ENCODE results near the gene MRPS22. TPM values are rescaled to one million over a fixed set of nuclear protein-coding genes. Genes with fewer than 3 reads are reported as not detected.

The MRPS22 gene
- total and polyA plus RNA-seq, 8 donors: 14.7 to 29.0 (median 18.8) TPM

- FAIRE-seq (no peak), DNase-seq (no peak), ATAC-seq (no peak)
- TF ChIP-seq CTCF (IDR thresholded peaks at IDR 0.05): no peak
- H3K4me3 ChIP-seq: no peak overlapping the region
- intact Hi-C loops (cut with DNase I): loop anchor here in 2 of 3 donors (10.0 kb wide), 2 partner anchors 380 to 390 kb away; partner anchors contain the start of genes FOXL2 (in 1 of the 2) and FOXL2NB (in 1 of the 2)
- no peaks in the 10 kb centered on the region for H3K36me3 ChIP-seq
- peaks cover 0 to 5% (median 2%) of the 10 kb centered on the region in 3 donors for H3K4me1 ChIP-seq
- 83 to 87% methylated on average over 5 of the region's 5 CpGs for WGBS, 2 donors
- no peak overlapping the region for H3K27ac ChIP-seq
- no peaks in the 10 kb centered on the region for H3K27me3 ChIP-seq
- no peaks in the 10 kb centered on the region for H3K9me3 ChIP-seq
Observed at GRCh38 chr3:139324456-139324855, 19.4 kb upstream of the MRPS22 start.

GRCh38 chr3:139325551-139325950, 18.3 kb upstream of the MRPS22 start:
- FAIRE-seq: no peak
- DNase-seq: peak in 4 of 6 donors; percentile 41 to 56 (median 50)
- WGBS, 2 donors: 49 to 68% methylated on average over 3 of the region's 3 CpGs

GRCh38 chr3:139326131-139326530, 17.7 kb upstream of the MRPS22 start:
- FAIRE-seq (no peak), ATAC-seq (no peak), DNase-seq (no peak)
- no peak overlapping the region for H3K27ac ChIP-seq
- H3K27me3 ChIP-seq: no peaks in the 10 kb centered on the region
- 88 to 90% methylated on average over 5 of the region's 5 CpGs for WGBS, 2 donors
- H3K9me3 ChIP-seq: no peaks in the 10 kb centered on the region
- H3K4me1 ChIP-seq: peaks cover 0 to 2% (median under 1%) of the 10 kb centered on the region in 3 donors
- no peak for TF ChIP-seq CTCF (IDR thresholded peaks at IDR 0.05)
- intact Hi-C loops (cut with DNase I): loop anchor here in 2 of 3 donors (5.0 to 10.0 kb wide), 3 partner anchors 214 to 391 kb away; partner anchors contain the start of genes FOXL2 (in 1 of the 2) and FOXL2NB (in 1 of the 2)
- H3K36me3 ChIP-seq: no peaks in the 10 kb centered on the region
- no peak overlapping the region for H3K4me3 ChIP-seq

More at GRCh38 chr3:139325551-139325950, 18.3 kb upstream of the MRPS22 start:
- no peak overlapping the region for H3K27ac ChIP-seq
- ATAC-seq: peak in 2 of 4 donors; percentile 22 to 55
- no peak overlapping the region for H3K4me3 ChIP-seq
- no peaks in the 10 kb centered on the region for H3K27me3 ChIP-seq
- H3K4me1 ChIP-seq: peaks cover 0 to 5% (median 2%) of the 10 kb centered on the region in 3 donors
- TF ChIP-seq CTCF (IDR thresholded peaks at IDR 0.05): no peak
- intact Hi-C loops (cut with DNase I): loop anchor here in 2 of 3 donors (5.0 to 10.0 kb wide), 3 partner anchors 213 to 391 kb away; partner anchors contain the start of genes FOXL2 (in 1 of the 2) and FOXL2NB (in 1 of the 2)
- no peaks in the 10 kb centered on the region for H3K9me3 ChIP-seq
- H3K36me3 ChIP-seq: no peaks in the 10 kb centered on the region

- intact Hi-C loops (cut with DNase I): loop anchor here in 2 of 3 donors (5.0 to 10.0 kb wide), 3 partner anchors 214 to 392 kb away; partner anchors contain the start of genes FOXL2 (in 1 of the 2) and FOXL2NB (in 1 of the 2)
- no peak for ATAC-seq
Observed at GRCh38 chr3:139326707-139327106, 17.1 kb upstream of the MRPS22 start.

More at GRCh38 chr3:139326707-139327106, 17.1 kb upstream of the MRPS22 start:
- DNase-seq (no peak), FAIRE-seq (no peak)
- no peaks in the 10 kb centered on the region for H3K27me3 ChIP-seq
- no peak for TF ChIP-seq CTCF (IDR thresholded peaks at IDR 0.05)
- H3K27ac ChIP-seq: no peak overlapping the region
- H3K4me1 ChIP-seq: no peaks in the 10 kb centered on the region
- no peaks in the 10 kb centered on the region for H3K9me3 ChIP-seq
- H3K4me3 ChIP-seq: no peak overlapping the region
- WGBS, 2 donors: 87 to 92% methylated on average over 4 of the region's 4 CpGs
- no peaks in the 10 kb centered on the region for H3K36me3 ChIP-seq
